ENCODE measurements around the gene GNGT1. TPM values are rescaled to one million over a fixed set of nuclear protein-coding genes. Genes with fewer than 3 reads are reported as not detected.

GNGT1 gene
- total and polyA plus RNA-seq, 2 of the 13 experiments (the other 11 are each of a cell fraction or from before 2014, with no cell fraction given), result not detected

DNA sequence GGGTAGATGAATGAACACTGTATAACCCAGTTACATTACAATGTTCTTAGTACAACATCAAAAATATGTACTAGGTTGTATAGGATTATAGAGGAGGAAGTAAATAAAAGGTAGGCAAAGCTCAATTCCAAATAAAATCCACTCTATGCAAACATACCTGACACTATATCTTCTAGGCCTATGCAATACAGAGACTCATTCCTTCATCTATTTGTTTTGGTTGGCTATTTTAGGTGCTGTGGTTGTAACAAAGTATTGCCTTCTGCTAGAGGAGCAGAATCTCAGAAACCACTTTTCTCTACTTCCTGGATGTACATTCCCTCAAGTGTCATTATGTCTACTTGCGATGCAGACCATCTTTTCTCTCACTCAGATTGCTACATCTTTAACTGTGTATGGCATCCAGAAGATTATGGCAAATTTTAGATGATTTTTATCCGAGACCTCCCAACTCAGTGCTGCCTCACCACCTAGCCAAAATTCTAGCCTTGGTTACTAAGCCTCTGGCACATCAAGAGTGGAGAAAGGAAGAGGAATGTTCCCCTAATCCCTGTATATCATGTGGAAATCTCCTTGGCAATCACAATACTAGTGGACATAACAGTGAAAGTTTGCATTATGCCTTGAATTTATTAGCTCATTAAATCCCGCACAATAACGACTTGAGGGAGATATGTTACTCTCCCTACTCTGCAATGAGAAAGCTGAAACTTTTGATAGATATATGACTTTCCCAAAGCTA, 10.3 kb upstream of the GNGT1 start (continued):
- TF ChIP-seq, protein P1, sequence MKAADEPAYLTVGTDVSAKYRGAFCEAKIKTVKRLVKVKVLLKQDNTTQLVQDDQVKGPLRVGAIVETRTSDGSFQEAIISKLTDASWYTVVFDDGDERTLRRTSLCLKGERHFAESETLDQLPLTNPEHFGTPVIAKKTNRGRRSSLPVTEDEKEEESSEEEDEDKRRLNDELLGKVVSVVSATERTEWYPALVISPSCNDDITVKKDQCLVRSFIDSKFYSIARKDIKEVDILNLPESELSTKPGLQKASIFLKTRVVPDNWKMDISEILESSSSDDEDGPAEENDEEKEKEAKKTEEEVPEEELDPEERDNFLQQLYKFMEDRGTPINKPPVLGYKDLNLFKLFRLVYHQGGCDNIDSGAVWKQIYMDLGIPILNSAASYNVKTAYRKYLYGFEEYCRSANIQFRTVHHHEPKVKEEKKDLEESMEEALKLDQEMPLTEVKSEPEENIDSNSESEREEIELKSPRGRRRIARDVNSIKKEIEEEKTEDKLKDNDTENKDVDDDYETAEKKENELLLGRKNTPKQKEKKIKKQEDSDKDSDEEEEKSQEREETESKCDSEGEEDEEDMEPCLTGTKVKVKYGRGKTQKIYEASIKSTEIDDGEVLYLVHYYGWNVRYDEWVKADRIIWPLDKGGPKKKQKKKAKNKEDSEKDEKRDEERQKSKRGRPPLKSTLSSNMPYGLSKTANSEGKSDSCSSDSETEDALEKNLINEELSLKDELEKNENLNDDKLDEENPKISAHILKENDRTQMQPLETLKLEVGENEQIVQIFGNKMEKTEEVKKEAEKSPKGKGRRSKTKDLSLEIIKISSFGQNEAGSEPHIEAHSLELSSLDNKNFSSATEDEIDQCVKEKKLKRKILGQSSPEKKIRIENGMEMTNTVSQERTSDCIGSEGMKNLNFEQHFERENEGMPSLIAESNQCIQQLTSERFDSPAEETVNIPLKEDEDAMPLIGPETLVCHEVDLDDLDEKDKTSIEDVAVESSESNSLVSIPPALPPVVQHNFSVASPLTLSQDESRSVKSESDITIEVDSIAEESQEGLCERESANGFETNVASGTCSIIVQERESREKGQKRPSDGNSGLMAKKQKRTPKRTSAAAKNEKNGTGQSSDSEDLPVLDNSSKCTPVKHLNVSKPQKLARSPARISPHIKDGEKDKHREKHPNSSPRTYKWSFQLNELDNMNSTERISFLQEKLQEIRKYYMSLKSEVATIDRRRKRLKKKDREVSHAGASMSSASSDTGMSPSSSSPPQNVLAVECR (CRISPR knock-in tag; IDR thresholded peaks at IDR 0.05; ENCODE audit: borderline replicate concordance), result no peak
- no peak for TF ChIP-seq SP5 (CRISPR knock-in tag; IDR thresholded peaks at IDR 0.05; ENCODE audit: borderline replicate concordance, low read depth)

DNA sequence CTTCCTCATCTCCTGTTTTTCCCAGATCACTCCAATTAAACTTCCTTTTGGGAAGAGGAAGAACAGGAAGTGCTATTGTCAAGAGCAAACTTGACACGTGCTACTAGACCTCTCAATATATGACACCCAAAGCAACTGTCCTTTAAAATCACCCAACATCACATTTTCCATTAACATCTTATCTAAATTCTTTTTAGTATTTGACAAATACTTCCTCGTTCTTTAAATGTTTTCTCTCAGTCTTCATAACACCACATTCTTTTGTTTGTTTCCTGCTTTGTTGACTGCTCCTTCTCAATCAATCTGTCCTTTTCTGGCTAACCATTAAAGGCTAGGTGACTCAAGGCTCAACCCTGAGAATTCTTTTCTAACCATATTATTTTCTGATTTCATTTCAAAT, 8.7 kb upstream of the GNGT1 start:
- in situ Hi-C loops (cut with HindIII; ENCODE audit: extremely low pct_ligation_motif_present, low pct_unique_long_range_greater_than_20kb) (no loop called here), intact Hi-C loops (cut with micrococcal nuclease; ENCODE audit: unreplicated experiment) (no loop called here)
- Histone ChIP-seq H3K36me3 (replicated peaks in 1 of 2; ENCODE audit: control insufficient read depth in 1 of 2, insufficient read depth in 2 of 2, low read length in 2 of 2) (no peaks in the 10 kb centered on the region), H3K27ac (ENCODE audit: extremely low read length, insufficient read depth, low read length) (no peak overlapping the region), H4K20me1 (ENCODE audit: insufficient read depth, low read length) (no peaks in the 10 kb centered on the region), H3K9me3 (ENCODE audit: low read length) (no peaks in the 10 kb centered on the region), H3K27me3 (ENCODE audit: control insufficient read depth in 1 of 2, insufficient read depth in 2 of 2, low read length in 2 of 2) (0 out of 5 replicates have a peak, but pooled peaks cover 0 to 1% of the 10 kb centered on the region in 2 experiments), H3K79me2 (ENCODE audit: insufficient read depth, low read length) (no peaks in the 10 kb centered on the region), H3K9ac (ENCODE audit: insufficient read depth, low read depth, low read length) (no peak overlapping the region), H3K4me1 (ENCODE audit: insufficient read depth, low read length) (no peaks in the 10 kb centered on the region), H2AFZ (ENCODE audit: low read length) (no peak overlapping the region), H3K4me2 (ENCODE audit: low read depth, low read length) (no peak overlapping the region), H3K4me3 (replicated peaks in 1 of 3; ENCODE audit: insufficient read depth in 1 of 3, low read depth in 2 of 3, low read length in 3 of 3) (no peak overlapping the region)
- ATAC-seq (no peak), FAIRE-seq (no peak), DNase-seq (ENCODE audit: low spot score) (no peak)
- CTCF ChIA-PET (ENCODE audit: low intra/inter-chr PET ratio, low total read pairs), result no interaction called here
- TF ChIP-seq, protein P2, sequence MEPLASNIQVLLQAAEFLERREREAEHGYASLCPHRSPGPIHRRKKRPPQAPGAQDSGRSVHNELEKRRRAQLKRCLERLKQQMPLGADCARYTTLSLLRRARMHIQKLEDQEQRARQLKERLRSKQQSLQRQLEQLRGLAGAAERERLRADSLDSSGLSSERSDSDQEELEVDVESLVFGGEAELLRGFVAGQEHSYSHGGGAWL (CRISPR knock-in tag; IDR thresholded peaks at IDR 0.05), result no peak
- TF ChIP-seq ZFP36L2 (CRISPR knock-in tag; IDR thresholded peaks at IDR 0.05), result no peak
- no peak for TF ChIP-seq ZNF441 (CRISPR knock-in tag; IDR thresholded peaks at IDR 0.05; ENCODE audit: borderline replicate concordance)
- TF ChIP-seq ZNF788 (CRISPR knock-in tag; IDR thresholded peaks at IDR 0.05; ENCODE audit: borderline replicate concordance), result no peak
- TF ChIP-seq FOXC1 (CRISPR knock-in tag; IDR thresholded peaks at IDR 0.05; ENCODE audit: borderline replicate concordance), result no peak
- no TSS peak for BruUV-seq (replicated peaks)
- WGBS (ENCODE audit: low lambda C conversion rate), result 3% methylated on average over 2 of the region's 2 CpGs
- POLR2A ChIA-PET, result no interaction called here

Data from HepG2 (cell line).